Muscle of arm (tissue), 12 donors: ENCODE data around the gene A2ML1. TPM values are rescaled to one million over a fixed set of nuclear protein-coding genes. Genes with fewer than 3 reads are reported as not detected.
"Not testable (repeated sequence)": the region's sequence is repeated elsewhere in the genome, so short reads cannot be mapped to it uniquely, and the experiment has no call there.

Source experiments
- DNase-seq: peaks from one replicate; pipeline ENCODE4 v3.0.0-alpha.2; 2013
- polyA plus RNA-seq, 12 donors: library from polyadenylated mRNA; unstranded; fragments of 120-200 nt; gene quantifications; one replicate each; pipeline ENCODE4 v1.2.1, GENCODE V29; 2013; ENCODE audit not compliant: insufficient read length in 12 of 12

A2ML1 gene
- polyA plus RNA-seq, 12 donors = 0.07 to 46.4 (median 0.57) TPM; not detected in 3

- no peak for DNase-seq
These were observed 5.9 kb upstream of the A2ML1 start for GRCh38 chr12:8816448-8817050.

GRCh38 chr12:8817856-8818255 is 4.6 kb upstream of the A2ML1 start:
- no peak for DNase-seq

GRCh38 chr12:8818526-8818925 is 3.9 kb upstream of the A2ML1 start:
- no peak for DNase-seq

GRCh38 chr12:8819666-8819980 is 2.8 kb upstream of the A2ML1 start:
- DNase-seq = no peak

GRCh38 chr12:8820676-8821407 is 1.6 kb upstream of the A2ML1 start:
- not testable (repeated sequence) for DNase-seq

- no peak for DNase-seq
These were observed 830 bp upstream of the A2ML1 start for GRCh38 chr12:8821591-8821990.

GRCh38 chr12:8823565-8824300 is 1.3 kb downstream of the A2ML1 start:
- peak; percentile 8 for DNase-seq

- no peak for DNase-seq
These were observed 5.3 kb downstream of the A2ML1 start for GRCh38 chr12:8827551-8828256.

GRCh38 chr12:8828257-8829124 is 6.1 kb downstream of the A2ML1 start:
- no peak for DNase-seq

- no peak for DNase-seq
These were observed 6.7 kb downstream of the A2ML1 start for GRCh38 chr12:8829125-8829518.

- DNase-seq = no peak
These were observed 7.2 kb downstream of the A2ML1 start for GRCh38 chr12:8829621-8830020.

- no peak for DNase-seq
These were observed 8.7 kb downstream of the A2ML1 start for GRCh38 chr12:8831116-8831515.

- no peak for DNase-seq
These were observed 10.1 kb downstream of the A2ML1 start for GRCh38 chr12:8832500-8832899.

GRCh38 chr12:8834230-8834629 is 11.8 kb downstream of the A2ML1 start:
- DNase-seq = no peak

- DNase-seq = no peak
These were observed 14.9 kb downstream of the A2ML1 start for GRCh38 chr12:8837291-8837690.

- no peak for DNase-seq
These were observed 17.9 kb downstream of the A2ML1 start for GRCh38 chr12:8840321-8840720.

- DNase-seq = no peak
These were observed 18.7 kb downstream of the A2ML1 start for GRCh38 chr12:8840938-8841633.

GRCh38 chr12:8841778-8842177 is 19.4 kb downstream of the A2ML1 start:
- DNase-seq = no peak

- peak; percentile 45 for DNase-seq
These were observed 22.2 kb downstream of the A2ML1 start for GRCh38 chr12:8844665-8845064.

- DNase-seq = no peak
These were observed 23.9 kb downstream of the A2ML1 start for GRCh38 chr12:8846305-8846704.

GRCh38 chr12:8847435-8847834 is 25.0 kb downstream of the A2ML1 start:
- no peak for DNase-seq
